CD4-positive, alpha-beta memory T cell (primary cell): ENCODE results near the gene LTBP3. TPM values are rescaled to one million over a fixed set of nuclear protein-coding genes. Genes with fewer than 3 reads are reported as not detected.
A peak's percentile ranks its signal among the peaks of the same experiment; 100 is the strongest.

Experiments used
- CTCF ChIA-PET: fragments of 350-600 bp; sonication (Branson Sonifier 250); formaldehyde crosslinking; loops from one replicate; lab custom pipeline; 2021; ENCODE audit warnings: inconsistent platforms; ENCODE audit not compliant: partially characterized antibody; lab: Charles Lee
- POLR2A ChIA-PET: fragments of 350-600 bp; sonication (Branson Sonifier 250); formaldehyde crosslinking; loops from one replicate; lab custom pipeline; 2021; ENCODE audit not compliant: partially characterized antibody; lab: Charles Lee
- DNase-seq, 5 donors: peaks; one replicate each; pipeline versions ENCODE4 v3.0.0 to v3.0.0-alpha.2; 2020 to 2022; ENCODE audit warnings: mixed read lengths in 1 of 5
- H3K27ac ChIP-seq: one replicate; pipeline ENCODE4 v1.7.0; 2013; ENCODE audit warnings: low read depth, low read length
- H3K27me3 ChIP-seq: 2 replicates; pipeline ENCODE4 v1.7.0; 2013; ENCODE audit warnings: mild to moderate bottlenecking, low read length, moderate library complexity; ENCODE audit not compliant: insufficient read depth
- H3K36me3 ChIP-seq: 2 replicates; pipeline ENCODE4 v1.7.0; 2013; ENCODE audit warnings: mild to moderate bottlenecking, low read length, moderate library complexity; ENCODE audit not compliant: insufficient read depth
- H3K4me1 ChIP-seq: 2 replicates; pipeline ENCODE4 v1.7.0; 2013; ENCODE audit warnings: mild to moderate bottlenecking, low read length, moderate library complexity; ENCODE audit not compliant: insufficient read depth
- H3K4me3 ChIP-seq, 2 donors: one replicate each; pipeline ENCODE4 v1.7.0; 2013; ENCODE audit warnings: low read length in 2 of 2, mild to moderate bottlenecking in 1 of 2
- H3K9me3 ChIP-seq, 2 donors: one replicate each; pipeline ENCODE4 v1.7.0; 2013; ENCODE audit warnings: low read length in 2 of 2, control low read depth in 1 of 2; ENCODE audit not compliant: control insufficient read depth in 1 of 2
- H3K27ac Mint-ChIP-seq, 7 donors: one replicate each; pipeline ENCODE4 v1.8.0; 2020 to 2021; ENCODE audit warnings: mixed read lengths in 7 of 7, mild to moderate bottlenecking in 6 of 7, inconsistent platforms in 3 of 7, moderate library complexity in 3 of 7
- H3K27me3 Mint-ChIP-seq, 2 donors: one replicate each; pipeline ENCODE4 v1.8.0; 2020 to 2021; ENCODE audit warnings: mixed read lengths in 2 of 2
- H3K36me3 Mint-ChIP-seq, 2 donors: one replicate each; pipeline ENCODE4 v1.8.0; 2020 to 2021; ENCODE audit warnings: mixed read lengths in 2 of 2, inconsistent platforms in 1 of 2, mild to moderate bottlenecking in 1 of 2
- H3K4me1 Mint-ChIP-seq, 4 donors: one replicate each; pipeline ENCODE4 v1.8.0; 2020 to 2021; ENCODE audit warnings: mixed read lengths in 4 of 4, mild to moderate bottlenecking in 1 of 4
- H3K4me3 Mint-ChIP-seq, 8 donors: one replicate each; pipeline ENCODE4 v1.8.0; 2020 to 2021; ENCODE audit warnings: mixed read lengths in 8 of 8, mild to moderate bottlenecking in 7 of 8, moderate library complexity in 6 of 8, inconsistent platforms in 3 of 8
- H3K9me3 Mint-ChIP-seq, 8 donors: one replicate each; pipeline ENCODE4 v1.8.0; 2020 to 2021; ENCODE audit warnings: mixed read lengths in 8 of 8, mild to moderate bottlenecking in 5 of 8, inconsistent platforms in 3 of 8, moderate library complexity in 1 of 8
- intact Hi-C: fragments of 100-400 bp; cut with micrococcal nuclease; formaldehyde crosslinking; loops from one replicate; pipeline ENCODE4 v1.15.1; 2023
- polyA plus RNA-seq, 2 donors: library from polyadenylated mRNA; unstranded; fragments of 300-500 nt; fragmentation: Illumina TruSeq; gene quantifications; one replicate each; pipeline ENCODE4 v1.2.3, GENCODE V29; 2021
- total RNA-seq, 2 experiments: library from RNA; stranded (reverse); gene quantifications; one replicate each; pipeline ENCODE4 v1.2.3, GENCODE V29; 2021

Gene LTBP3
- total and polyA plus RNA-seq, 4 experiments from 2014 or later = 9.0 to 211 (median 112) TPM

- H3K36me3 Mint-ChIP-seq = peaks cover 22 to 58% of the 10 kb centered on the region in 2 donors
- CTCF ChIA-PET = interaction anchor here (1.0 kb wide), 1 partner anchor 13 kb away, joined by 4 read pairs; no protein-coding TSS in a partner anchor
These were observed 22.6 kb upstream of the LTBP3 start for GRCh38 chr11:65580756-65581155.

GRCh38 chr11:65580031-65580692 is 22.0 kb upstream of the LTBP3 start:
- Mint-ChIP-seq H3K36me3 (peaks cover 22 to 62% of the 10 kb centered on the region in 2 donors), H3K9me3 (no peaks in the 10 kb centered on the region), H3K27ac (peak overlapping the region in 2 of 7 donors; percentile 24 to 41), H3K4me1 (peaks cover 12 to 46% (median 30%) of the 10 kb centered on the region in 4 donors), H3K27me3 (no peaks in the 10 kb centered on the region), H3K4me3 (peak overlapping the region in 1 of 8 donors; percentile 39)
- no peak overlapping the region for H3K4me3 ChIP-seq
- no peaks in the 10 kb centered on the region for H3K9me3 ChIP-seq
- no peak for DNase-seq
- CTCF ChIA-PET = interaction anchor here (5.1 kb wide), 1 partner anchor 39 kb away, joined by 41 read pairs; no protein-coding TSS in a partner anchor
- POLR2A ChIA-PET = interaction anchor here (1.1 to 17.1 kb wide), 4 partner anchors 8 to 72 kb away, joined by 3 to 403 read pairs (median 98); partner anchors contain the start of genes KCNK7 and LTBP3
- no peaks in the 10 kb centered on the region for H3K27me3 ChIP-seq
- H3K27ac ChIP-seq = no peak overlapping the region
- intact Hi-C loops = no loop called here
- peaks cover 34% of the 10 kb centered on the region for H3K4me1 ChIP-seq
- H3K36me3 ChIP-seq = peaks cover 46% of the 10 kb centered on the region

More at GRCh38 chr11:65580756-65581155, 22.6 kb upstream of the LTBP3 start:
- no peak overlapping the region for H3K4me3 Mint-ChIP-seq
- H3K4me1 Mint-ChIP-seq = peaks cover 8 to 41% (median 25%) of the 10 kb centered on the region in 4 donors
- no peaks in the 10 kb centered on the region for H3K9me3 Mint-ChIP-seq
- no peak overlapping the region for H3K27ac Mint-ChIP-seq
- no peaks in the 10 kb centered on the region for H3K27me3 Mint-ChIP-seq
- peaks cover 49% of the 10 kb centered on the region for H3K36me3 ChIP-seq
- H3K27me3 ChIP-seq = no peaks in the 10 kb centered on the region
- no peak overlapping the region for H3K4me3 ChIP-seq
- DNase-seq = no peak
- H3K27ac ChIP-seq = no peak overlapping the region
- intact Hi-C loops = no loop called here
- H3K9me3 ChIP-seq = no peaks in the 10 kb centered on the region
- POLR2A ChIA-PET = interaction anchor here (8.6 kb wide), 1 partner anchor 15 kb away, joined by 79 read pairs; the partner anchor contains the start of gene KCNK7
- H3K4me1 ChIP-seq = peaks cover 30% of the 10 kb centered on the region

- no peak overlapping the region for H3K4me3 ChIP-seq
- H3K4me3 Mint-ChIP-seq = peak overlapping the region in 5 of 8 donors; percentile 21 to 74 (median 34)
- H3K9me3 Mint-ChIP-seq = no peaks in the 10 kb centered on the region
- H3K27ac Mint-ChIP-seq = peak overlapping the region in 6 of 7 donors; percentile 52 to 94 (median 68)
- CTCF ChIA-PET = interaction anchor here (4.8 to 5.1 kb wide), 2 partner anchors 9 to 38 kb away, joined by 41 to 50 read pairs; no protein-coding TSS in a partner anchor
- no peaks in the 10 kb centered on the region for H3K9me3 ChIP-seq
- intact Hi-C loops = no loop called here
- H3K4me1 Mint-ChIP-seq = peaks cover 12 to 55% (median 34%) of the 10 kb centered on the region in 4 donors
- H3K36me3 Mint-ChIP-seq = peaks cover 18 to 66% of the 10 kb centered on the region in 2 donors
- H3K27me3 Mint-ChIP-seq = no peaks in the 10 kb centered on the region
- no peak overlapping the region for H3K27ac ChIP-seq
- POLR2A ChIA-PET = interaction anchor here (1.1 to 17.1 kb wide), 5 partner anchors 9 to 73 kb away, joined by 3 to 403 read pairs (median 79); partner anchors contain the start of genes KCNK7 and LTBP3
- no peak for DNase-seq
- peaks cover 41% of the 10 kb centered on the region for H3K36me3 ChIP-seq
- no peaks in the 10 kb centered on the region for H3K27me3 ChIP-seq
- H3K4me1 ChIP-seq = peaks cover 40% of the 10 kb centered on the region
These were observed 21.1 kb upstream of the LTBP3 start for GRCh38 chr11:65579291-65579690.

- ChIA-PET CTCF (interaction anchor here (4.0 to 5.1 kb wide), 3 partner anchors 10 to 38 kb away, joined by 35 to 50 read pairs (median 41); no protein-coding TSS in a partner anchor), POLR2A (interaction anchor here (0.6 to 17.1 kb wide), 5 partner anchors 10 to 180 kb away, joined by 3 to 403 read pairs (median 79); partner anchors contain the start of genes KCNK7 and LTBP3)
- no peak for DNase-seq
- intact Hi-C loops = no loop called here
- Mint-ChIP-seq H3K9me3 (no peaks in the 10 kb centered on the region), H3K27ac (peak overlapping the region; percentile 77 to 97 (median 90)), H3K36me3 (peaks cover 13 to 65% of the 10 kb centered on the region in 2 donors), H3K4me3 (peak overlapping the region; percentile 64 to 88 (median 76)), H3K4me1 (peaks cover 12 to 61% (median 36%) of the 10 kb centered on the region in 4 donors), H3K27me3 (no peaks in the 10 kb centered on the region)
- H3K27me3 ChIP-seq = no peaks in the 10 kb centered on the region
- no peaks in the 10 kb centered on the region for H3K9me3 ChIP-seq
- no peak overlapping the region for H3K4me3 ChIP-seq
- H3K36me3 ChIP-seq = peaks cover 35% of the 10 kb centered on the region
- peaks cover 43% of the 10 kb centered on the region for H3K4me1 ChIP-seq
- H3K27ac ChIP-seq = no peak overlapping the region
These were observed 20.5 kb upstream of the LTBP3 start for GRCh38 chr11:65578667-65579066.

- Mint-ChIP-seq H3K36me3 (peaks cover 9 to 62% of the 10 kb centered on the region in 2 donors), H3K9me3 (no peaks in the 10 kb centered on the region), H3K27ac (peak overlapping the region in 6 of 7 donors; percentile 77 to 97 (median 92)), H3K4me1 (peaks cover 12 to 63% (median 38%) of the 10 kb centered on the region in 4 donors), H3K4me3 (peak overlapping the region in 7 of 8 donors; percentile 64 to 88 (median 76)), H3K27me3 (no peaks in the 10 kb centered on the region)
- ChIA-PET CTCF (interaction anchor here (2.0 to 5.1 kb wide), 5 partner anchors 10 to 53 kb away, joined by 6 to 50 read pairs (median 35); partner anchors contain the start of gene SCYL1), POLR2A (interaction anchor here (0.6 to 17.1 kb wide), 7 partner anchors 11 to 179 kb away, joined by 3 to 403 read pairs (median 76); partner anchors contain the start of genes KCNK7, LTBP3 and MALAT1)
- peaks cover 49% of the 10 kb centered on the region for H3K4me1 ChIP-seq
- no peak overlapping the region for H3K4me3 ChIP-seq
- intact Hi-C loops = no loop called here
- H3K9me3 ChIP-seq = no peaks in the 10 kb centered on the region
- no peaks in the 10 kb centered on the region for H3K27me3 ChIP-seq
- peaks cover 34% of the 10 kb centered on the region for H3K36me3 ChIP-seq
- DNase-seq = no peak
- H3K27ac ChIP-seq = peak overlapping the region; percentile 75
These were observed 20.0 kb upstream of the LTBP3 start for GRCh38 chr11:65578134-65578533.

GRCh38 chr11:65577756-65578109 is 19.6 kb upstream of the LTBP3 start:
- intact Hi-C loops = no loop called here
- H3K36me3 Mint-ChIP-seq = peaks cover 5 to 58% of the 10 kb centered on the region in 2 donors
- CTCF ChIA-PET = interaction anchor here (1.1 to 5.1 kb wide), 6 partner anchors 11 to 53 kb away, joined by 3 to 50 read pairs (median 25); partner anchors contain the start of gene SCYL1
- peaks cover 13 to 63% (median 40%) of the 10 kb centered on the region in 4 donors for H3K4me1 Mint-ChIP-seq
- Histone ChIP-seq H3K4me3 (peak overlapping the region in 1 of 2 donors; percentile 62), H3K27ac (peak overlapping the region; percentile 75), H3K4me1 (peaks cover 50% of the 10 kb centered on the region), H3K27me3 (no peaks in the 10 kb centered on the region), H3K36me3 (peaks cover 34% of the 10 kb centered on the region), H3K9me3 (no peaks in the 10 kb centered on the region)
- peak overlapping the region in 6 of 7 donors; percentile 68 to 94 (median 87) for H3K27ac Mint-ChIP-seq
- H3K9me3 Mint-ChIP-seq = no peaks in the 10 kb centered on the region
- peak overlapping the region in 7 of 8 donors; percentile 64 to 88 (median 75) for H3K4me3 Mint-ChIP-seq
- POLR2A ChIA-PET = interaction anchor here (1.0 to 17.1 kb wide), 11 partner anchors 11 to 160 kb away, joined by 3 to 403 read pairs (median 35); partner anchors contain the start of genes KCNK7, LTBP3, MALAT1 and MAP3K11
- DNase-seq = no peak
- H3K27me3 Mint-ChIP-seq = no peaks in the 10 kb centered on the region
